IMR-90 (cell line): ENCODE measurements around the gene SYNPR. TPM values are rescaled to one million over a fixed set of nuclear protein-coding genes. Genes with fewer than 3 reads are reported as not detected.

Experiments used
- ATAC-seq: fragments of 200-7000 bp; cut with Tn5 transposase; 2 replicates; pipeline ENCODE4 v1.9.1; 2020; ENCODE audit warnings: low read depth, mild to moderate bottlenecking, moderate library complexity
- BruUV-seq: library from RNA; stranded (reverse); fragments of 400-500 nt; replicated peaks from 2 replicates; lab custom pipeline; 2021; lab: Mats Ljungman, UMichigan
- CTCF ChIA-PET: fragments of 300-600 bp; formaldehyde crosslinking; extraction: SDS; loops from one replicate; lab custom pipeline; 2021; ENCODE audit warnings: antibody characterized with exemption; lab: Yijun Ruan, JAX
- POLR2A ChIA-PET: fragments of 300-600 bp; sonication (Branson Sonifier 250); formaldehyde crosslinking; loops from one replicate; lab custom pipeline; 2022; ENCODE audit warnings: antibody characterized with exemption; ENCODE audit not compliant: unreplicated experiment; lab: Charles Lee
- DNase-seq: peaks from one replicate; pipeline ENCODE4 v3.0.0; 2013
- H2AFZ ChIP-seq: replicated peaks from 2 replicates; pipeline ENCODE3; 2013; ENCODE audit warnings: low read length, mild to moderate bottlenecking; ENCODE audit not compliant: poor library complexity
- H2AK5ac ChIP-seq: 2 replicates; pipeline ENCODE4 v1.6.1; 2013; ENCODE audit warnings: low read depth, low read length, inconsistent platforms
- H2AK9ac ChIP-seq: replicated peaks from 2 replicates; pipeline ENCODE3; 2013; ENCODE audit warnings: mild to moderate bottlenecking, low read depth, low read length, moderate library complexity; ENCODE audit not compliant: poor library complexity
- H2BK120ac ChIP-seq: 2 replicates; pipeline ENCODE4 v1.6.1; 2013; ENCODE audit warnings: low read depth, low read length, inconsistent platforms
- H2BK15ac ChIP-seq: 3 replicates; pipeline ENCODE4 v1.6.1; 2013; ENCODE audit warnings: low read depth, low read length, inconsistent platforms
- H2BK20ac ChIP-seq: 2 replicates; pipeline ENCODE4 v1.6.1; 2013; ENCODE audit warnings: low read depth, mild to moderate bottlenecking, inconsistent platforms, low read length, moderate library complexity
- H2BK5ac ChIP-seq: 2 replicates; pipeline ENCODE4 v1.6.1; 2013; ENCODE audit warnings: mild to moderate bottlenecking, low read depth, low read length, inconsistent platforms; ENCODE audit not compliant: poor library complexity, severe bottlenecking
- H3K14ac ChIP-seq: replicated peaks from 2 replicates; pipeline ENCODE4 v1.6.1; 2013; ENCODE audit warnings: low read depth, low read length, inconsistent platforms
- H3K18ac ChIP-seq: 2 replicates; pipeline ENCODE4 v1.6.1; 2013; ENCODE audit warnings: low read depth, low read length, control low read depth
- H3K23ac ChIP-seq: 2 replicates; pipeline ENCODE4 v1.6.1; 2013; ENCODE audit warnings: low read depth, low read length, inconsistent platforms
- H3K27ac ChIP-seq: 2 replicates; pipeline ENCODE4 v1.5.1; 2013; ENCODE audit warnings: mild to moderate bottlenecking, control low read depth, low read length; ENCODE audit not compliant: insufficient read depth
- H3K27me3 ChIP-seq: 2 replicates; pipeline ENCODE4 v1.6.1; 2013; ENCODE audit warnings: low read length; ENCODE audit not compliant: control insufficient read depth, insufficient read depth
- H3K36me3 ChIP-seq: 2 replicates; pipeline ENCODE4 v1.6.1; 2013; ENCODE audit warnings: low read length, mixed read lengths; ENCODE audit not compliant: control insufficient read depth, insufficient read depth
- H3K4ac ChIP-seq: 2 replicates; pipeline ENCODE4 v1.6.1; 2013; ENCODE audit warnings: low read depth, low read length, inconsistent platforms
- H3K4me1 ChIP-seq: 2 replicates; pipeline ENCODE4 v1.6.1; 2013; ENCODE audit warnings: low read length, mixed read lengths; ENCODE audit not compliant: control insufficient read depth, insufficient read depth
- H3K4me2 ChIP-seq: 2 replicates; pipeline ENCODE4 v1.6.1; 2013; ENCODE audit warnings: low read depth, mild to moderate bottlenecking, control low read depth, low read length, moderate library complexity
- H3K4me3 ChIP-seq: 2 replicates; pipeline ENCODE4 v1.5.1; 2013; ENCODE audit warnings: low read depth, mild to moderate bottlenecking, control low read depth, low read length, moderate library complexity; ENCODE audit not compliant: insufficient read depth
- H3K56ac ChIP-seq: 2 replicates; pipeline ENCODE4 v1.6.1; 2013; ENCODE audit warnings: low read length, inconsistent platforms; ENCODE audit not compliant: insufficient read depth; ENCODE audit errors: extremely low read depth
- H3K79me1 ChIP-seq, 2 experiments: 2 replicates each; pipeline ENCODE4 v1.6.1; 2013; ENCODE audit warnings: low read length in 2 of 2, inconsistent platforms in 1 of 2, low read depth in 1 of 2
- H3K9ac ChIP-seq: 2 replicates; pipeline ENCODE4 v1.6.1; 2013; ENCODE audit warnings: low read depth, low read length, control low read depth
- H3K9me1 ChIP-seq: 2 replicates; pipeline ENCODE4 v1.6.1; 2013; ENCODE audit warnings: low read length, inconsistent platforms; ENCODE audit not compliant: insufficient read depth
- H3K9me3 ChIP-seq: 2 replicates; pipeline ENCODE4 v1.6.1; 2013; ENCODE audit warnings: low read length; ENCODE audit not compliant: control insufficient read depth, insufficient read depth
- H4K20me1 ChIP-seq: 2 replicates; pipeline ENCODE4 v1.6.1; 2013; ENCODE audit warnings: low read length, inconsistent platforms; ENCODE audit not compliant: insufficient read depth
- H4K5ac ChIP-seq: 2 replicates; pipeline ENCODE4 v1.6.1; 2013; ENCODE audit warnings: mild to moderate bottlenecking, low read depth, low read length, control low read depth
- H4K8ac ChIP-seq, 2 experiments: 2 replicates each; pipeline ENCODE4 v1.6.1; 2013; ENCODE audit warnings: low read depth in 2 of 2, low read length in 2 of 2, control low read depth in 1 of 2, inconsistent platforms in 1 of 2
- H4K91ac ChIP-seq: 2 replicates; pipeline ENCODE4 v1.6.1; 2013; ENCODE audit warnings: low read depth, low read length, inconsistent platforms; ENCODE audit not compliant: insufficient read depth
- CEBPB ChIP-seq: IDR thresholded peaks from 2 replicates; pipeline ENCODE4 v1.6.1; 2012; ENCODE audit warnings: low read depth, low read length, improper control_type of control experiment
- MAZ ChIP-seq: IDR thresholded peaks from 2 replicates; pipeline ENCODE4 v1.6.1; 2012; ENCODE audit warnings: low read depth, mild to moderate bottlenecking, low read length, improper control_type of control experiment, moderate library complexity, borderline replicate concordance
- MXI1 ChIP-seq: IDR thresholded peaks from 2 replicates; pipeline ENCODE4 v1.6.1; 2012; ENCODE audit warnings: low read depth, mild to moderate bottlenecking, low read length, moderate library complexity, borderline replicate concordance
- RFX5 ChIP-seq: IDR thresholded peaks from 2 replicates; pipeline ENCODE4 v1.8.0; 2012; ENCODE audit warnings: low read depth, mild to moderate bottlenecking, low read length, moderate library complexity
- WGBS, 2 experiments: methylation state at CpG; one replicate each; pipeline versions ENCODE4 v1.1.5 to v1.1.7; 2013; ENCODE audit warnings: missing lambda C conversion rate in 2 of 2; ENCODE audit not compliant: insufficient read length in 1 of 2; ENCODE audit errors: extremely low coverage in 2 of 2; 5-methylcytosine and 5-hydroxymethylcytosine counted together
- dilution Hi-C: fragments of 300-500 bp; cut with HindIII; formaldehyde crosslinking; loops from one replicate; pipeline ENCODE4 v1.14.3; 2018; ENCODE audit warnings: low sequenced_read_pairs; ENCODE audit not compliant: unreplicated experiment
- in situ Hi-C: fragments of 300-500 bp; cut with MboI; formaldehyde crosslinking; loops from 3 replicates; pipeline ENCODE4 v1.14.3; 2019; ENCODE audit warnings: low sequenced_read_pairs, inconsistent platforms, mixed read lengths
- intact Hi-C: fragments of 100-400 bp; cut with micrococcal nuclease; formaldehyde crosslinking; loops from 2 replicates; pipeline ENCODE4 v1.10.0; 2022
- polyA plus RNA-seq, 3 experiments: library from polyadenylated mRNA; depleted of rRNA; stranded (reverse); fragments of >200 nt; gene quantifications; 2 replicates each; pipeline ENCODE4 v1.2.3, GENCODE V29; 2012; ENCODE audit warnings: low replicate concordance in 1 of 3
- total RNA-seq: library from RNA; depleted of rRNA; stranded (reverse); fragments of >200 nt; gene quantifications from 2 replicates; pipeline ENCODE4 v1.2.3, GENCODE V29; 2012
- TF ChIP-seq, protein P1 (sequence below): conservative IDR thresholded peaks from 2 replicates; pipeline ENCODE4 v1.5.1; 2012; ENCODE audit warnings: mild to moderate bottlenecking, low read depth, low read length, improper control_type of control experiment
- TF ChIP-seq, protein P2 (sequence below): fragments of 150-350 bp; IDR thresholded peaks from 2 replicates; pipeline ENCODE4 v1.6.1; 2016; ENCODE audit warnings: low read depth, mild to moderate bottlenecking, low read length, moderate library complexity, borderline replicate concordance

The SYNPR gene
- total and polyA plus RNA-seq, 2 of the 4 experiments (the other 2 are of a cell fraction): not detected

DNA sequence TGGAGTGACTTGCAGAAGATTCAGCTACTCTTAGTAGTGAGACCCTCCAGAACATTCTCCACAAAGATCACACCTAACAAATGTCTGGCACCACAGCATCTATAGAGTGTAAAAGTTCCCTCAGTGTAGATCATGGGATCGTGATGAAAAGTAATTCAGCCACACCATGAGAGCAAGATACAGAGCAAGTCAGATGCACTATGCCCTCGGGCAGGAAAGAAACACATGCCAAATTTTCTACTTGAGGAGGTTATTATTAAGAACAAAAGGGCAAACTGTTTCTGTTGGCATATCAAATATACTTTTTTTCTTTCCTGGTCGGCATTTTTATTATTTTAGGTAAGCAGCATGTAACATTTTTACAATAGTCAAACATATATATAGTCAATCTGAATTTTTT is 329.6 kb downstream of the SYNPR start:
- no peak overlapping the region for H3K18ac ChIP-seq
- no peaks in the 10 kb centered on the region for H3K9me1 ChIP-seq
- no peak overlapping the region for H2AK9ac ChIP-seq
- H3K4me3 ChIP-seq: no peak overlapping the region
- no peak overlapping the region for H4K91ac ChIP-seq
- ChIA-PET CTCF (interaction anchor here (0.7 kb wide), 1 partner anchor 610 kb away, joined by 3 read pairs; no protein-coding TSS in a partner anchor), POLR2A (no interaction called here)
- no peak for TF ChIP-seq RFX5
- no peak for TF ChIP-seq CEBPB
- TF ChIP-seq, protein P1, sequence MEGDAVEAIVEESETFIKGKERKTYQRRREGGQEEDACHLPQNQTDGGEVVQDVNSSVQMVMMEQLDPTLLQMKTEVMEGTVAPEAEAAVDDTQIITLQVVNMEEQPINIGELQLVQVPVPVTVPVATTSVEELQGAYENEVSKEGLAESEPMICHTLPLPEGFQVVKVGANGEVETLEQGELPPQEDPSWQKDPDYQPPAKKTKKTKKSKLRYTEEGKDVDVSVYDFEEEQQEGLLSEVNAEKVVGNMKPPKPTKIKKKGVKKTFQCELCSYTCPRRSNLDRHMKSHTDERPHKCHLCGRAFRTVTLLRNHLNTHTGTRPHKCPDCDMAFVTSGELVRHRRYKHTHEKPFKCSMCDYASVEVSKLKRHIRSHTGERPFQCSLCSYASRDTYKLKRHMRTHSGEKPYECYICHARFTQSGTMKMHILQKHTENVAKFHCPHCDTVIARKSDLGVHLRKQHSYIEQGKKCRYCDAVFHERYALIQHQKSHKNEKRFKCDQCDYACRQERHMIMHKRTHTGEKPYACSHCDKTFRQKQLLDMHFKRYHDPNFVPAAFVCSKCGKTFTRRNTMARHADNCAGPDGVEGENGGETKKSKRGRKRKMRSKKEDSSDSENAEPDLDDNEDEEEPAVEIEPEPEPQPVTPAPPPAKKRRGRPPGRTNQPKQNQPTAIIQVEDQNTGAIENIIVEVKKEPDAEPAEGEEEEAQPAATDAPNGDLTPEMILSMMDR: no peak
- no peak for TF ChIP-seq MAZ
- TF ChIP-seq, protein P2, sequence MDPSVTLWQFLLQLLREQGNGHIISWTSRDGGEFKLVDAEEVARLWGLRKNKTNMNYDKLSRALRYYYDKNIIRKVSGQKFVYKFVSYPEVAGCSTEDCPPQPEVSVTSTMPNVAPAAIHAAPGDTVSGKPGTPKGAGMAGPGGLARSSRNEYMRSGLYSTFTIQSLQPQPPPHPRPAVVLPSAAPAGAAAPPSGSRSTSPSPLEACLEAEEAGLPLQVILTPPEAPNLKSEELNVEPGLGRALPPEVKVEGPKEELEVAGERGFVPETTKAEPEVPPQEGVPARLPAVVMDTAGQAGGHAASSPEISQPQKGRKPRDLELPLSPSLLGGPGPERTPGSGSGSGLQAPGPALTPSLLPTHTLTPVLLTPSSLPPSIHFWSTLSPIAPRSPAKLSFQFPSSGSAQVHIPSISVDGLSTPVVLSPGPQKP: no peak
- TF ChIP-seq MXI1: no peak
- no peak overlapping the region for H4K5ac ChIP-seq
- H3K27me3 ChIP-seq: no peaks in the 10 kb centered on the region
- no CpG with 5 or more reads among the region's 3 CpGs for WGBS, 2 experiments
- H3K9me3 ChIP-seq: no peaks in the 10 kb centered on the region
- H3K56ac ChIP-seq: no peak overlapping the region
- no peaks in the 10 kb centered on the region for H4K20me1 ChIP-seq
- H3K9ac ChIP-seq: no peak overlapping the region
- intact Hi-C loops: no loop called here
- ATAC-seq (no peak), DNase-seq (no peak)
- BruUV-seq: no TSS peak
- H3K27ac ChIP-seq: no peak overlapping the region
- in situ Hi-C loops: no loop called here
- no peak overlapping the region for H4K8ac ChIP-seq
- H3K36me3 ChIP-seq: no peaks in the 10 kb centered on the region
- no peaks in the 10 kb centered on the region for H3K4me1 ChIP-seq
- H3K4ac ChIP-seq: no peak overlapping the region
- H3K14ac ChIP-seq: no peak overlapping the region
- H2AK5ac ChIP-seq: no peak overlapping the region
- no peak overlapping the region for H2BK120ac ChIP-seq
- no peak overlapping the region for H2BK15ac ChIP-seq
- dilution Hi-C loops: no loop called here
- H3K23ac ChIP-seq: no peak overlapping the region
- H2BK5ac ChIP-seq: no peak overlapping the region
- no peak overlapping the region for H3K4me2 ChIP-seq
- H2AFZ ChIP-seq: no peak overlapping the region
- no peaks in the 10 kb centered on the region for H3K79me1 ChIP-seq
- no peak overlapping the region for H2BK20ac ChIP-seq
